Neural progenitor cell (in vitro differentiated cells): ENCODE measurements around the gene RGS7. TPM values are rescaled to one million over a fixed set of nuclear protein-coding genes. Genes with fewer than 3 reads are reported as not detected.

Source experiments
- DNase-seq: peaks from one replicate; pipeline ENCODE4 v3.0.0-alpha.2; 2016; ENCODE audit warnings: low spot score
- H2AFZ ChIP-seq: fragments of 200-600 bp; sonication (generic); replicated peaks from 2 replicates; pipeline ENCODE4 v1.6.1; 2016; ENCODE audit warnings: antibody characterized with exemption
- H3F3A ChIP-seq: fragments of 200-600 bp; sonication (generic); 2 replicates; pipeline ENCODE4 v1.6.1; 2016; ENCODE audit warnings: antibody characterized with exemption, low read depth
- H3K27ac ChIP-seq: fragments of 200-600 bp; sonication (generic); 2 replicates; pipeline ENCODE4 v1.5.1; 2016; ENCODE audit warnings: mild to moderate bottlenecking
- H3K27me3 ChIP-seq: fragments of 200-600 bp; sonication (generic); 2 replicates; pipeline ENCODE4 v1.6.1; 2016; ENCODE audit warnings: mild to moderate bottlenecking, moderate library complexity
- H3K36me3 ChIP-seq: fragments of 200-600 bp; sonication (generic); 2 replicates; pipeline ENCODE4 v1.5.1; 2016
- H3K4me1 ChIP-seq: fragments of 200-600 bp; sonication (generic); 2 replicates; pipeline ENCODE4 v1.6.1; 2016; ENCODE audit warnings: mixed run types
- H3K4me2 ChIP-seq: fragments of 200-600 bp; sonication (generic); 2 replicates; pipeline ENCODE4 v1.6.1; 2016
- H3K4me3 ChIP-seq: fragments of 200-600 bp; sonication (generic); 2 replicates; pipeline ENCODE4 v1.5.1; 2016
- H3K79me2 ChIP-seq: fragments of 200-600 bp; sonication (generic); 2 replicates; pipeline ENCODE4 v1.6.1; 2016; ENCODE audit warnings: low read depth
- H3K9ac ChIP-seq: fragments of 200-600 bp; sonication (generic); 2 replicates; pipeline ENCODE4 v1.6.1; 2016
- H3K9me3 ChIP-seq: fragments of 200-600 bp; sonication (generic); 2 replicates; pipeline ENCODE4 v1.5.1; 2016; ENCODE audit warnings: low read depth
- H4K20me1 ChIP-seq: fragments of 200-600 bp; sonication (generic); 2 replicates; pipeline ENCODE4 v1.6.1; 2016; ENCODE audit warnings: low read depth
- H3K27ac Mint-ChIP-seq: 3 replicates; pipeline ENCODE4 v1.8.0; 2021; ENCODE audit warnings: mixed read lengths
- H3K27me3 Mint-ChIP-seq: 2 replicates; pipeline ENCODE4 v1.8.0; 2022; ENCODE audit warnings: low read depth, mild to moderate bottlenecking, inconsistent platforms, moderate library complexity, mixed read lengths; ENCODE audit not compliant: insufficient read depth
- H3K36me3 Mint-ChIP-seq: 3 replicates; pipeline ENCODE4 v1.8.0; 2021; ENCODE audit warnings: mixed read lengths
- H3K4me1 Mint-ChIP-seq: 3 replicates; pipeline ENCODE4 v1.8.0; 2021; ENCODE audit warnings: mixed read lengths
- H3K4me3 Mint-ChIP-seq: 3 replicates; pipeline ENCODE4 v1.8.0; 2021; ENCODE audit warnings: mild to moderate bottlenecking, moderate library complexity, mixed read lengths
- H3K9me3 Mint-ChIP-seq: 3 replicates; pipeline ENCODE4 v1.8.0; 2020; ENCODE audit warnings: mixed read lengths
- EZH2 ChIP-seq: fragments of 200-600 bp; sonication (generic); IDR thresholded peaks from 2 replicates; pipeline ENCODE4 v1.6.1; 2017; ENCODE audit warnings: antibody characterized with exemption, mild to moderate bottlenecking, moderate library complexity
- EZH2phosphoT487 ChIP-seq: fragments of 200-600 bp; sonication (generic); IDR thresholded peaks from 2 replicates; pipeline ENCODE4 v1.6.1; 2017; ENCODE audit warnings: antibody characterized with exemption
- total RNA-seq: library from RNA; depleted of rRNA; stranded (reverse); fragments of >200 nt; gene quantifications from 2 replicates; pipeline ENCODE4 v1.2.3, GENCODE V29; 2015; ENCODE audit warnings: low replicate concordance
- TF ChIP-seq, protein P1 (sequence below): fragments of 200-600 bp; sonication (generic); IDR thresholded peaks from 2 replicates; pipeline ENCODE4 v1.5.1; 2017; ENCODE audit warnings: antibody characterized with exemption, mild to moderate bottlenecking

RGS7 gene
- total RNA-seq, 1 donor from 2014 or later, result not detected

DNA sequence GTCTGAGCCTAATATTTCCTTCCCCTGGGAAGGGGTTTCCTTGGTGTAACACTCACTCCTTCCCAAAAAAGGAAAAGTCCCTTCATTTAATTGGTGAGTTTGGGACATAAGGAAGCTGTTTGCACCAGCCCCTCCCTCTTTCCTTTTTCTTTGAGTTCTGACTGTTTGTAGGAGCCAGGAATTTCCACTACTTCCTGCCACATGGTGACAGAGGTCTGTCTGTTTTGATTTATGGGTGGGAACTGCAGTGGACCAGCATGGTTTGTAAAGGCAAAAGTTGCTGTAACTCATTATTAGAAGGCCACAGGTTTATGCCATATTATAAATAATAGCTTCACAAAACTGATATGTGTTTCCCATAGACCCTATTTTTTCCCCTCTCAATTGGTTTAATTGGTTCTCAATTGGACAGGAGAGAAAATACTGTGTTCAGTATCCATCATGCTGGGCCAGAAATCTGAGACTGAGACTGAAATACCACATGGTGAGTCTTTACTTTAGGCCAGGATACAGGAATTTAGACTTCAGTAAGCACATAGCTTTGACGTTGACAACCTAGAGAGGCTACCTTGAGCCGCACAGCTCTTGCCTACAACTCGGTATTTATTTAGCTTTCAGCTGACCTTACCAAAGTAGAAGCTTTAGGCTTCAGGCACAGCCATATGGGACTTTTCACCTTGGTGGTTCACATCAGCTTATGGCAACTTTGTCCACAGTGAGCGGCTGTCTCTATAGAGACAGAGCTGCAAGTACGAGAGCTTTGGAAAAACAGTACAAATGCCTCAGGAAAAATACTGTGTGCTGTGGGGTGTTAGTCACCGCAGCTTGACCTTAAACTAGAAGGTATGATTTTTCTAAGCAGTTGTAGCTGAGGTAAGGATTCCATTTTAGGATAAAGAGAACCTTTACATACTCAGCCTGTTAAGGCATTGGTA lies 40.0 kb upstream of the RGS7 start:
- Histone ChIP-seq H3K36me3 (no peaks in the 10 kb centered on the region), H3K9me3 (no peaks in the 10 kb centered on the region), H3K4me3 (no peak overlapping the region), H3K4me1 (peaks cover 10% of the 10 kb centered on the region), H2AFZ (no peak overlapping the region), H4K20me1 (no peaks in the 10 kb centered on the region), H3K27ac (no peak overlapping the region), H3K4me2 (no peak overlapping the region), H3K79me2 (no peaks in the 10 kb centered on the region), H3F3A (no peaks in the 10 kb centered on the region), H3K9ac (no peak overlapping the region), H3K27me3 (no peaks in the 10 kb centered on the region)
- Mint-ChIP-seq H3K4me3 (no peak overlapping the region), H3K9me3 (no peaks in the 10 kb centered on the region), H3K27me3 (peaks cover 2% of the 10 kb centered on the region), H3K4me1 (peaks cover 27% of the 10 kb centered on the region), H3K27ac (no peak overlapping the region), H3K36me3 (no peaks in the 10 kb centered on the region)
- no peak for DNase-seq
- TF ChIP-seq, protein P1, sequence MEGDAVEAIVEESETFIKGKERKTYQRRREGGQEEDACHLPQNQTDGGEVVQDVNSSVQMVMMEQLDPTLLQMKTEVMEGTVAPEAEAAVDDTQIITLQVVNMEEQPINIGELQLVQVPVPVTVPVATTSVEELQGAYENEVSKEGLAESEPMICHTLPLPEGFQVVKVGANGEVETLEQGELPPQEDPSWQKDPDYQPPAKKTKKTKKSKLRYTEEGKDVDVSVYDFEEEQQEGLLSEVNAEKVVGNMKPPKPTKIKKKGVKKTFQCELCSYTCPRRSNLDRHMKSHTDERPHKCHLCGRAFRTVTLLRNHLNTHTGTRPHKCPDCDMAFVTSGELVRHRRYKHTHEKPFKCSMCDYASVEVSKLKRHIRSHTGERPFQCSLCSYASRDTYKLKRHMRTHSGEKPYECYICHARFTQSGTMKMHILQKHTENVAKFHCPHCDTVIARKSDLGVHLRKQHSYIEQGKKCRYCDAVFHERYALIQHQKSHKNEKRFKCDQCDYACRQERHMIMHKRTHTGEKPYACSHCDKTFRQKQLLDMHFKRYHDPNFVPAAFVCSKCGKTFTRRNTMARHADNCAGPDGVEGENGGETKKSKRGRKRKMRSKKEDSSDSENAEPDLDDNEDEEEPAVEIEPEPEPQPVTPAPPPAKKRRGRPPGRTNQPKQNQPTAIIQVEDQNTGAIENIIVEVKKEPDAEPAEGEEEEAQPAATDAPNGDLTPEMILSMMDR, result no peak
- TF ChIP-seq EZH2phosphoT487, result no peak
- TF ChIP-seq EZH2, result no peak

DNA sequence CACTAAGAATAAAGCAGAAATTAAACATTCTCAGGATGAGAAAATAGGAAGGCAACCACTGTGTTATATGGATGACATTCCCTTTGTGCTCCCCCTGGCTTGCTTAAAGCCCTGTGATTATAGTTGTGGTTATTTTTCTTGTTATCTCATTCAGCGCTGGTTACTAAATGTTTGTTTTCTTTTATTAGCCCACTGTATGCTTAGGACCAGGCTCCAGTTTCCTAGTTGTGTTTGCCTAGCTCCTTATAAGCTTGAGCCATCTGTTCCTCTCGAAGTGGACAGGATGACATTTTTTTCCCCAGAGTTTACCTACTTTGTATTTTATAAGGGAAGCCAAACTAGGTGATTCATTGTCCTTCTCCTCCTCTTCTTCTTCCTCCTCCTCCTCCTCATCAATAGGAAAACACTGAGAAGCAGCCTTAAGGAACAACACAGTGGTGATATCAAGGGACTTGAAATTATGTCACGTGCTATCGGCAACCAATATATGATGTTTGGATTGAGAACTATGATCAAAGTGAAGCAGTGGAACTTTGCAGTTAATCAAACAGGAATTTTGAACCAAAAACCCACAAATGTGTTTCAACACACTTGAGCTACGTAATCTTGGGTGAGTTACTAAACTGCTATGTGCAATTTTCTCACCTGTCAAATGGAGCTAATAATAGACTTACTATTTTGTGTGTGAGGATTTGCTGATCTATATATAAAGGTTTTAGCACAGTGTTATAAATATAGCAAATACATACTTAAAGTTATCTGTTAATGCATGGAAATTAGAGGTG lies 35.1 kb upstream of the RGS7 start:
- no peak overlapping the region for H3K9ac ChIP-seq
- no peak overlapping the region for H3K27ac ChIP-seq
- peaks cover 3% of the 10 kb centered on the region for H3K4me1 ChIP-seq
- no peaks in the 10 kb centered on the region for H3K9me3 Mint-ChIP-seq
- no peak overlapping the region for H2AFZ ChIP-seq
- no peaks in the 10 kb centered on the region for H3K27me3 ChIP-seq
- TF ChIP-seq, protein P1, result no peak
- H3K36me3 ChIP-seq, result no peaks in the 10 kb centered on the region
- no peak for DNase-seq
- H3K4me2 ChIP-seq, result no peak overlapping the region
- no peaks in the 10 kb centered on the region for H3K79me2 ChIP-seq
- no peak overlapping the region for H3K4me3 Mint-ChIP-seq
- H3K36me3 Mint-ChIP-seq, result no peaks in the 10 kb centered on the region
- H4K20me1 ChIP-seq, result no peaks in the 10 kb centered on the region
- no peaks in the 10 kb centered on the region for H3F3A ChIP-seq
- H3K9me3 ChIP-seq, result no peaks in the 10 kb centered on the region
- H3K4me3 ChIP-seq, result no peak overlapping the region
- H3K4me1 Mint-ChIP-seq, result peaks cover 9% of the 10 kb centered on the region
- H3K27me3 Mint-ChIP-seq, result no peaks in the 10 kb centered on the region
- no peak overlapping the region for H3K27ac Mint-ChIP-seq

DNA sequence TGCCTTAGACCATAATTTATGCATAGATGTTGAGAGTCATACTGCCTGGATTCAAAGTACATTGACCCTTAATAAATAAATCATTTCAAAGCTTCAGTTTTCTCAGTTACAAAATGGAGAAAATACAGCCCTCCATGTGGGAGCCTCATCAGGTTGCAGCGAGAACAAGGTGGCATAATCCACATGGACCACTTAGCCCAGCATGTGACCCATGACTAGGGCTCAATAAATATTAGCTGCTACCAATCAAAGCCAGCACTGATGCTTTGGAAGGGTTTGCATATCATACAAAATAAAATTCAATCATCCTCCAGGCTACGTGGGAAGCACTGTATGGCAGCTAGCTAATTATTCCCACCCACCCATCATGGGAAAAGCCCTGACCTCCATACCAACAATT lies 33.5 kb upstream of the RGS7 start:
- H3K4me3 Mint-ChIP-seq, result no peak overlapping the region
- H3K9ac ChIP-seq, result no peak overlapping the region
- H3K27ac ChIP-seq, result no peak overlapping the region
- H3K36me3 Mint-ChIP-seq, result no peaks in the 10 kb centered on the region
- H4K20me1 ChIP-seq, result no peaks in the 10 kb centered on the region
- no peak overlapping the region for H3K4me2 ChIP-seq
- no peaks in the 10 kb centered on the region for H3K9me3 ChIP-seq
- H3F3A ChIP-seq, result no peaks in the 10 kb centered on the region
- no peaks in the 10 kb centered on the region for H3K27me3 ChIP-seq
- H3K4me1 ChIP-seq, result no peaks in the 10 kb centered on the region
- H3K9me3 Mint-ChIP-seq, result no peaks in the 10 kb centered on the region
- TF ChIP-seq, protein P1, result no peak
- peaks cover 3% of the 10 kb centered on the region for H3K4me1 Mint-ChIP-seq
- no peak overlapping the region for H2AFZ ChIP-seq
- no peak for DNase-seq
- no peak overlapping the region for H3K4me3 ChIP-seq
- no peaks in the 10 kb centered on the region for H3K79me2 ChIP-seq
- no peaks in the 10 kb centered on the region for H3K36me3 ChIP-seq
- H3K27me3 Mint-ChIP-seq, result no peaks in the 10 kb centered on the region
- no peak overlapping the region for H3K27ac Mint-ChIP-seq
